22Rv1 (cell line): ENCODE data around the gene TRANK1.

Experiments
- H3K27ac ChIP-seq: fragments of 450-650 bp; 2 replicates; pipeline ENCODE4 v1.5.1; 2017
- ZFX ChIP-seq: fragments of 450-650 bp; IDR thresholded peaks from 2 replicates; pipeline ENCODE4 v1.6.1; 2017; ENCODE audit warnings: antibody characterized with exemption, borderline replicate concordance
- TF ChIP-seq, protein P1 (sequence below): fragments of 450-650 bp; IDR thresholded peaks from 2 replicates; pipeline ENCODE4 v1.5.1; 2017; ENCODE audit warnings: mild to moderate bottlenecking

TRANK1 gene

DNA sequence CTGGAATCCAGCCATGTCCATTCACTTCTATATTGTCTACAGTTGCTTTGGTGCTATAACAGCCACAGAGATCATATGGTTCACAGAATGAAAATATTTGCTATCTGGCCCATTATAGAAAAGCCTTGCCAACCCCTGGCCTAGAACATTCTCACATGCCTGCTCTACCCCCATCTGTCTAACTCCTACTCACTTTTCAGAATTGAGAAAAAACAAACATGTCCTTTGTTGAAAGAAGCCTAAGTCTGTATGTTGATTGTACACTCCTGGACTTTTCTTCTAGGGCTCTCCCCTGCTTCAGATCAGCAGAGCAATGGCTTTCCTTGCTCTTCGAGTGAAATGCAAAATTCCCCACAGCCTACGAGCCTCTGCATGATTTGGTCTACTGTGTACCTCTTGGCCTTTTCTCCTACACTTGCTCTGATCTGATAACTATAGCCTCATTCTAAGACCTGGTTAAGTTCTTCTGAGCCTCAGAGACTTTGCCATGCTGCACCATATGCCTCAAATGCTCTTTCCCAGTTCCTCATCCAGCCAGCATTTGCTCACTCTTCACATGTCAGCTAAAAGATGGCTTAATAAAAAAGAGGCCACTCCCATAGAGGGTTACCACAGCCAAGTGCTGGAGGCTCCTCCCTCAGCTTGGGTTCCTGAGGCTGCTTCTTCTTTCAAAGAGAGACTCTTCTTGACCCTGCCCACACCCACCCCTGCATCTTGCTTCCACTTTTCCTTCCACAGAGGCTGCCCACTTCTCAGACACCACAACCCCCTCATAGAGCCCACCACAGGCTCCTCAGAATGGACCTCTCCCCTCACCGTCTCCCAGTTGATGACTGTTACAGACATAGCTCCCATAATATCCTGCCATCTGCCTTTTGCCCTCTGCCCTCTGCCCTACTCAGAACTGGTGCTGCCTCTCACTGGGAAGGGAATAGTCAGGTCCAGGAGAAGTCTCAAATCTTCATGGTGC is 157.6 kb downstream of the TRANK1 start:
- TF ChIP-seq ZFX: no peak
- TF ChIP-seq, protein P1, sequence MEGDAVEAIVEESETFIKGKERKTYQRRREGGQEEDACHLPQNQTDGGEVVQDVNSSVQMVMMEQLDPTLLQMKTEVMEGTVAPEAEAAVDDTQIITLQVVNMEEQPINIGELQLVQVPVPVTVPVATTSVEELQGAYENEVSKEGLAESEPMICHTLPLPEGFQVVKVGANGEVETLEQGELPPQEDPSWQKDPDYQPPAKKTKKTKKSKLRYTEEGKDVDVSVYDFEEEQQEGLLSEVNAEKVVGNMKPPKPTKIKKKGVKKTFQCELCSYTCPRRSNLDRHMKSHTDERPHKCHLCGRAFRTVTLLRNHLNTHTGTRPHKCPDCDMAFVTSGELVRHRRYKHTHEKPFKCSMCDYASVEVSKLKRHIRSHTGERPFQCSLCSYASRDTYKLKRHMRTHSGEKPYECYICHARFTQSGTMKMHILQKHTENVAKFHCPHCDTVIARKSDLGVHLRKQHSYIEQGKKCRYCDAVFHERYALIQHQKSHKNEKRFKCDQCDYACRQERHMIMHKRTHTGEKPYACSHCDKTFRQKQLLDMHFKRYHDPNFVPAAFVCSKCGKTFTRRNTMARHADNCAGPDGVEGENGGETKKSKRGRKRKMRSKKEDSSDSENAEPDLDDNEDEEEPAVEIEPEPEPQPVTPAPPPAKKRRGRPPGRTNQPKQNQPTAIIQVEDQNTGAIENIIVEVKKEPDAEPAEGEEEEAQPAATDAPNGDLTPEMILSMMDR: no peak
- H3K27ac ChIP-seq: no peak overlapping the region

GRCh38 chr3:36784138-36784635 is 160.7 kb downstream of the TRANK1 start:
- TF ChIP-seq, protein P1: no peak
- no peak for TF ChIP-seq ZFX
- H3K27ac ChIP-seq: no peak overlapping the region

DNA sequence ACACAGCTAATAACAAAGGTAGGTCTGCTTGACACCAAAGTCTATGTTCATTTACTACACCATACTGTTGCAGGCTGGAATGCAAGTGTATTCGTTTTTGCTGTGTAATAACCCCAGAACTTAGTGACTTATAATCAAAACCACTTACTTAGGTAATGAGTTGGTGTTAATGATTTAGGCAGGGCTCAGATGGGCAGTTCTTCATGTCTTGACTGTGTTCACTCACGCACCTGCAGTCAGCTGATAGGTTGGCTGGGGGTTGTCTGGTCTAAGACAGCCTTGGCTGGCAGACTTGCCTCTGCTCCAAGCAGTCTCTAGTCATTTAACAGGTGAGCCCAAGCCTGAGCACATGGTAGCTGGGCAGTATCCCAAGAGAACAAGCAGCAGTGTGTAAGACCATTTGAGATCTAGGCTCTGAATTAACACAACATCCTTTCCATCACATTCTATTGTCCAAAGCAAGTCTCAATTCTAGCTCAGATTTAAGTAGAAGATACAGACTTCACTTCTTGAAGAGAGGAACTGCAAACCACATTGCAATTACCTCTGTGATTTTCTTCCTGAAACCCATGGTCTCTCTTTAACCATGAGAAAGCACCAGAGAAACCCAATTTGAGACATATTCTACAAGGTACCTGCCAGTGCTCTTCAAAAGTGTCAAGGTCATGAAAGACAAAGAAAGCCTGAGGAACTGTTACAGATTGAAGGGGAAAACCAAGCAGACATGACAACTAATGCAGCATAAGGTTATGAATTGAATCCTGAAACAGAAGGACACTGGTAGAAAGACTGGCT is 167.2 kb downstream of the TRANK1 start:
- TF ChIP-seq, protein P1: no peak
- no peak for TF ChIP-seq ZFX
- H3K27ac ChIP-seq: peak overlapping the region; percentile 28
